RPMI7951 (cell line): ENCODE results near the gene PCBP3. TPM values are rescaled to one million over a fixed set of nuclear protein-coding genes. Genes with fewer than 3 reads are reported as not detected.
"Not testable (repeated sequence)": the region's sequence is repeated elsewhere in the genome, so short reads cannot be mapped to it uniquely, and the experiment has no call there.

Source experiments
- DNase-seq: peaks from one replicate; pipeline ENCODE4 v3.0.0-alpha.2; 2012; ENCODE audit warnings: low read depth
- total RNA-seq: library from RNA; depleted of rRNA; stranded (reverse); fragments of >200 nt; shearing (Covaris generic); gene quantifications from 2 replicates; pipeline ENCODE4 v1.2.3, GENCODE V29; 2014

PCBP3 gene
- total RNA-seq, 1 experiment from 2014 or later: 4.0 TPM

- DNase-seq: no peak
Measured at GRCh38 chr21:45635271-45636151, 8.0 kb upstream of the PCBP3 start.

- no peak for DNase-seq
Measured at GRCh38 chr21:45636459-45636858, 7.1 kb upstream of the PCBP3 start.

GRCh38 chr21:45636951-45637646 is 6.4 kb upstream of the PCBP3 start:
- DNase-seq: peak; percentile 63

- no peak for DNase-seq
Measured at GRCh38 chr21:45637883-45638282, 5.6 kb upstream of the PCBP3 start.

GRCh38 chr21:45638707-45639106 is 4.8 kb upstream of the PCBP3 start:
- no peak for DNase-seq

GRCh38 chr21:45639206-45640000 is 4.1 kb upstream of the PCBP3 start:
- DNase-seq: peak; percentile 66

GRCh38 chr21:45640001-45640887 is 3.3 kb upstream of the PCBP3 start:
- no peak for DNase-seq

- DNase-seq: peak; percentile 81
Measured at GRCh38 chr21:45640888-45641479, 2.5 kb upstream of the PCBP3 start.

- DNase-seq: no peak
Measured at GRCh38 chr21:45641480-45642035, 2.0 kb upstream of the PCBP3 start.

- DNase-seq: no peak
Measured at GRCh38 chr21:45642122-45642813, 1.3 kb upstream of the PCBP3 start.

GRCh38 chr21:45644041-45644906 is 749 bp downstream of the PCBP3 start:
- DNase-seq: peak; percentile 35

- no peak for DNase-seq
Measured at GRCh38 chr21:45651921-45652320, 8.4 kb downstream of the PCBP3 start.

- DNase-seq: peak; percentile 66
Measured at GRCh38 chr21:45655124-45655523, 11.6 kb downstream of the PCBP3 start.

GRCh38 chr21:45656114-45656513 is 12.6 kb downstream of the PCBP3 start:
- DNase-seq: not testable (repeated sequence)

GRCh38 chr21:45661913-45662622 is 18.5 kb downstream of the PCBP3 start:
- not testable (repeated sequence) for DNase-seq

GRCh38 chr21:45662623-45663245 is 19.2 kb downstream of the PCBP3 start:
- DNase-seq: peak; percentile 17

GRCh38 chr21:45669382-45669781 is 25.9 kb downstream of the PCBP3 start:
- no peak for DNase-seq

- DNase-seq: no peak
Measured at GRCh38 chr21:45670731-45671130, 27.2 kb downstream of the PCBP3 start.
